Measurements from ENCODE around the gene MGMT.

Gene MGMT

GRCh38 chr10:129624526-129624925, 157.5 kb downstream of the MGMT start:
- no peak overlapping the region for H3K4me3 ChIP-seq (ENCODE audit: low read depth, low read length)
- DNase-seq = no peak
- no peaks in the 10 kb centered on the region for H3K27me3 ChIP-seq (ENCODE audit: insufficient read depth, low read depth, severe bottlenecking)
- H3K9me3 ChIP-seq (ENCODE audit: severe bottlenecking) = no peaks in the 10 kb centered on the region
- H3K27ac ChIP-seq = no peak overlapping the region
- H3K36me3 ChIP-seq = no peaks in the 10 kb centered on the region
- no peak for TF ChIP-seq CTCF (IDR thresholded peaks at IDR 0.05; ENCODE audit: low read depth, low read length)

- no peak for DNase-seq
- Histone ChIP-seq H3K4me3 (ENCODE audit: low read depth, low read length) (no peak overlapping the region), H3K27ac (peak overlapping the region; percentile 33; the same call in 1 of the 2 replicates), H3K27me3 (ENCODE audit: insufficient read depth, low read depth, severe bottlenecking) (no peaks in the 10 kb centered on the region), H3K36me3 (no peaks in the 10 kb centered on the region), H3K9me3 (ENCODE audit: severe bottlenecking) (no peaks in the 10 kb centered on the region)
- TF ChIP-seq CTCF (IDR thresholded peaks at IDR 0.05; ENCODE audit: low read depth, low read length) = no peak
These were observed 159.3 kb downstream of the MGMT start for GRCh38 chr10:129626309-129626708.

- DNase-seq = peak; percentile 56
These were observed 159.9 kb downstream of the MGMT start for GRCh38 chr10:129626796-129627435.

GRCh38 chr10:129627442-129627841, 160.4 kb downstream of the MGMT start:
- H3K27me3 ChIP-seq (ENCODE audit: insufficient read depth, low read depth, severe bottlenecking) = no peaks in the 10 kb centered on the region
- H3K9me3 ChIP-seq (ENCODE audit: severe bottlenecking) = no peaks in the 10 kb centered on the region
- H3K36me3 ChIP-seq = no peaks in the 10 kb centered on the region
- no peak for DNase-seq
- peak overlapping the region; percentile 21 for H3K27ac ChIP-seq
- H3K4me3 ChIP-seq (ENCODE audit: low read depth, low read length) = no peak overlapping the region; the same call in 1 of the 2 replicates
- TF ChIP-seq CTCF (IDR thresholded peaks at IDR 0.05; ENCODE audit: low read depth, low read length) = no peak

More at GRCh38 chr10:129626796-129627435, 159.9 kb downstream of the MGMT start:
- H3K27ac ChIP-seq = peak overlapping the region; percentile 33
- H3K4me3 ChIP-seq (ENCODE audit: low read depth, low read length) = peak overlapping the region; percentile 20
- no peaks in the 10 kb centered on the region for H3K36me3 ChIP-seq
- no peaks in the 10 kb centered on the region for H3K9me3 ChIP-seq (ENCODE audit: severe bottlenecking)
- no peaks in the 10 kb centered on the region for H3K27me3 ChIP-seq (ENCODE audit: insufficient read depth, low read depth, severe bottlenecking)
- no peak for TF ChIP-seq CTCF (IDR thresholded peaks at IDR 0.05; ENCODE audit: low read depth, low read length)

GRCh38 chr10:129628823-129629222, 161.8 kb downstream of the MGMT start:
- Histone ChIP-seq H3K4me3 (ENCODE audit: low read depth, low read length) (no peak overlapping the region), H3K36me3 (no peaks in the 10 kb centered on the region), H3K27ac (no peak overlapping the region), H3K27me3 (ENCODE audit: insufficient read depth, low read depth, severe bottlenecking) (no peaks in the 10 kb centered on the region), H3K9me3 (ENCODE audit: severe bottlenecking) (peaks cover under 1% of the 10 kb centered on the region)
- no peak for DNase-seq
- no peak for TF ChIP-seq CTCF (IDR thresholded peaks at IDR 0.05; ENCODE audit: low read depth, low read length)

GRCh38 chr10:129629911-129630310, 162.9 kb downstream of the MGMT start:
- peaks cover 4% of the 10 kb centered on the region for H3K9me3 ChIP-seq (ENCODE audit: severe bottlenecking)
- TF ChIP-seq CTCF (IDR thresholded peaks at IDR 0.05; ENCODE audit: low read depth, low read length) = no peak

More at GRCh38 chr10:129629911-129630310, 162.9 kb downstream of the MGMT start:
- no peaks in the 10 kb centered on the region for H3K27me3 ChIP-seq (ENCODE audit: insufficient read depth, low read depth, severe bottlenecking)
- H3K27ac ChIP-seq = no peak overlapping the region
- no peak for DNase-seq
- H3K4me3 ChIP-seq (ENCODE audit: low read depth, low read length) = no peak overlapping the region
- H3K36me3 ChIP-seq = no peaks in the 10 kb centered on the region
